ENCODE results near the gene RHOH. TPM values are rescaled to one million over a fixed set of nuclear protein-coding genes. Genes with fewer than 3 reads are reported as not detected.

Gene RHOH, protein sequence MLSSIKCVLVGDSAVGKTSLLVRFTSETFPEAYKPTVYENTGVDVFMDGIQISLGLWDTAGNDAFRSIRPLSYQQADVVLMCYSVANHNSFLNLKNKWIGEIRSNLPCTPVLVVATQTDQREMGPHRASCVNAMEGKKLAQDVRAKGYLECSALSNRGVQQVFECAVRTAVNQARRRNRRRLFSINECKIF
- total RNA-seq (2013; cell fraction: nucleolus; rRNA removed), result 89.6 and 93.8 TPM in 2 replicates
- total RNA-seq (2014; rRNA removed) (47.2 and 49.3 TPM in 2 replicates), total RNA-seq (2014; rRNA removed; fragmentation: Illumina TruSeq; extraction: Trizol) (46.5 and 48.1 TPM in 2 replicates), total RNA-seq (2021) (64.5 and 65.7 TPM in 2 replicates), polyA plus RNA-seq (2011; rRNA removed) (120 and 128 TPM in 2 replicates), polyA plus RNA-seq (2014; fragmentation: Illumina TruSeq; extraction: Trizol) (51.9 and 67.1 TPM in 2 replicates), polyA plus RNA-seq (2014; fragmentation: Nextera tagmentation; extraction: Ambion mirVana) (10 to 100 TPM; 48.9 to 78.4 TPM), polyA plus RNA-seq (2014; rRNA removed) (48.4 and 49.5 TPM in 2 replicates), polyA plus RNA-seq (2016; fragmentation: Nextera tagmentation; extraction: Ambion mirVana) (10 to 100 TPM; 63.8 to 64.4 TPM), polyA minus RNA-seq (2011; rRNA and poly(A)+ RNA removed) (176 and 260 TPM in 2 replicates), Bru-seq, nascent RNA (percentile 99 among the genes with signal in this experiment), BruChase-seq, experiment 1, labeled RNA remaining after a 6-hour chase (percentile 98 among the genes with signal in this experiment), BruChase-seq, experiment 2, labeled RNA remaining after a 2-hour chase (percentile 97 among the genes with signal in this experiment)
- polyA plus RNA-seq (2011; ENCODE audit: low read depth), result 44.8 TPM
- polyA plus RNA-seq (2011; cell fraction: cytosol; rRNA removed), result 117 and 119 TPM in 2 replicates
- polyA plus RNA-seq (2011; cell fraction: nucleus; rRNA removed), result 75.7 and 87.1 TPM in 2 replicates
- polyA plus RNA-seq (2012), result 56.8 and 82.4 TPM in 2 replicates
- 56.8 and 63.4 TPM in 2 replicates for polyA minus RNA-seq (2011; cell fraction: cytosol; rRNA and poly(A)+ RNA removed)
- polyA minus RNA-seq (2011; cell fraction: nucleus; rRNA and poly(A)+ RNA removed), result 91.3 and 105 TPM in 2 replicates
- long read RNA-seq, experiment 1, full-length matches to known transcripts, result 84 of 105 reads
- long read RNA-seq, experiment 1, partial matches to known transcripts, result 7 of 105 reads
- long read RNA-seq, experiment 1, other reads (novel, unspliced or antisense), result 14 of 105 reads
- long read RNA-seq, experiment 2, full-length matches to known transcripts, result 890 of 1,047 reads
- long read RNA-seq, experiment 2, partial matches to known transcripts, result 61 of 1,047 reads
- long read RNA-seq, experiment 2, other reads (novel, unspliced or antisense), result 96 of 1,047 reads

- SMC1A ChIA-PET (ENCODE audit: uncharacterized antibody, unreplicated experiment), result interaction anchor here (0.8 to 20.3 kb wide), 14 partner anchors 10 to 562 kb away, joined by 3 to 374 read pairs (median 4); no protein-coding TSS in a partner anchor
- H3K9ac ChIP-seq (ENCODE audit: control insufficient read depth, insufficient read depth, low read length), result peak within 1 kb of the TSS; percentile 99
- no peaks in the 10 kb centered on the region; the same call in 1 of the 2 replicates for H3K4me1 ChIP-seq (ENCODE audit: control insufficient read depth, insufficient read depth, low read length)
- H3K9me3 ChIP-seq (replicated peaks; ENCODE audit: control insufficient read depth, insufficient read depth, low read length), result no peaks in the 10 kb centered on the region
- peak within 1 kb of the TSS; percentile 88 for H3K4me3 ChIP-seq
- FAIRE-seq (peak; percentile 64), DNase-seq (ENCODE audit: low read depth, low spot score) (no peak), ATAC-seq (peak; percentile 33)
- peak within 1 kb of the TSS; percentile 91 for H3K4me2 ChIP-seq (ENCODE audit: control insufficient read depth, insufficient read depth)
- peaks cover 100% of the 10 kb centered on the region for H3K79me2 ChIP-seq (ENCODE audit: control insufficient read depth, insufficient read depth, low read length)
- POLR2A ChIA-PET, result interaction anchor here (0.6 to 12.0 kb wide), 20 partner anchors 8 to 1531 kb away, joined by 3 to 214 read pairs (median 4); partner anchors contain the start of gene N4BP2
- peak within 1 kb of the TSS; percentile 92 for H3K27ac ChIP-seq (ENCODE audit: control insufficient read depth, insufficient read depth)
- no peaks in the 10 kb centered on the region; a peak in 1 of 4 replicates for H3K36me3 ChIP-seq (ENCODE audit: control insufficient read depth in 2 of 2, insufficient read depth in 2 of 2, low read length in 1 of 2)
- intact Hi-C loops (cut with micrococcal nuclease; ENCODE audit: unreplicated experiment) (loop anchor here (5.0 to 10.0 kb wide), 4 partner anchors 425 to 1152 kb away; no protein-coding TSS in a partner anchor), in situ Hi-C loops (cut with MboI) (loop anchor here (25.0 kb wide), 1 partner anchor 1385 kb away; the partner anchor contains the start of gene TLR1)
- RAD21 ChIA-PET (ENCODE audit: unreplicated experiment), result interaction anchor here (0.7 to 18.0 kb wide), 12 partner anchors 9 to 343 kb away, joined by 3 to 356 read pairs (median 10); partner anchors contain the start of gene N4BP2
- H2AFZ ChIP-seq (ENCODE audit: control insufficient read depth, low read depth, low read length), result no peak within 1 kb of the TSS; the same call in 1 of the 2 replicates
- WGBS (ENCODE audit: insufficient coverage, insufficient replicate concordance, low lambda C conversion rate, missing lambda C conversion rate), result under 1% methylated on average over 14 of the region's 14 CpGs
- H3K27me3 ChIP-seq (replicated peaks in 1 of 2; ENCODE audit: control insufficient read depth in 2 of 2, insufficient read depth in 2 of 2, low read length in 1 of 2), result no peaks in the 10 kb centered on the region
- no TSS peak for BruUV-seq (replicated peaks)
- CTCF ChIA-PET, result interaction anchor here (0.6 to 4.8 kb wide), 12 partner anchors 10 to 266 kb away, joined by 3 to 34 read pairs (median 4); no protein-coding TSS in a partner anchor
- no peaks in the 10 kb centered on the region for H4K20me1 ChIP-seq (ENCODE audit: control insufficient read depth, insufficient read depth)
- TF ChIP-seq BMI1 (IDR thresholded peaks at IDR 0.05; ENCODE audit: borderline replicate concordance) (no peak), PKNOX1 (IDR thresholded peaks at IDR 0.05) (no peak), ZBTB4 (CRISPR knock-in tag; IDR thresholded peaks at IDR 0.05) (no peak), ATF3 (IDR thresholded peaks at IDR 0.05; ENCODE audit: borderline replicate concordance, extremely low read depth, low read depth, low read length) (no peak), IRF4 (IDR thresholded peaks at IDR 0.05; ENCODE audit: low read depth, low read length) (peak; percentile 60; the same call in 1 of the 2 replicates), BCL11A (IDR thresholded peaks at IDR 0.05; ENCODE audit: low read depth, low read length) (peak; percentile 75), TCF12 (IDR thresholded peaks at IDR 0.05; ENCODE audit: low read depth, low read length) (peak; percentile 66; the same call in 1 of the 2 replicates), SPI1 (IDR thresholded peaks at IDR 0.05; ENCODE audit: borderline replicate concordance, insufficient read depth, low read depth, low read length) (no peak), MEF2B (IDR thresholded peaks at IDR 0.05; ENCODE audit: partially characterized antibody, poor library complexity, severe bottlenecking) (peak; percentile 55), SREBF1 (IDR thresholded peaks at IDR 0.05; ENCODE audit: low read length) (no peak), CEBPB (IDR thresholded peaks at IDR 0.05; ENCODE audit: borderline replicate concordance in 1 of 2, low read depth in 2 of 2, low read length in 2 of 2) (0 out of 4 replicates have a peak, but pooled peaks of 1 of the 2 experiments have one; percentile 12), ZNF274 (IDR thresholded peaks at IDR 0.05; ENCODE audit: insufficient read depth, insufficient read length) (no peak), ATF7 (IDR thresholded peaks at IDR 0.05; ENCODE audit: low read depth) (peak; percentile 79)
These were observed at the start of gene RHOH for GRCh38 chr4:40196724-40197281. Gene RHOH, plus strand, starts transcription at chr4:40197031. Its CDS starts 46,356 bp downstream, at chr4:40243387.

Measured in GM12878 (cell line).